HepG2 (cell line): Measurements from ENCODE around the gene HMBS. TPM values are rescaled to one million over a fixed set of nuclear protein-coding genes. Genes with fewer than 3 reads are reported as not detected.

Experiments used
- HDAC2 ChIP-seq: sonication (generic); formaldehyde crosslinking; IDR thresholded peaks from 2 replicates; pipeline ENCODE4 v1.4.0; 2020; ENCODE audit warnings: missing genetic modification reagents
- MXI1 ChIP-seq: IDR thresholded peaks from 3 replicates; pipeline ENCODE4 v1.6.1; 2012; ENCODE audit warnings: low read depth, low read length, inconsistent platforms, borderline replicate concordance
- NFRKB ChIP-seq: fragments of 450-650 bp; IDR thresholded peaks from 2 replicates; pipeline ENCODE4 v1.6.1; 2017
- RORA ChIP-seq: sonication (generic); formaldehyde crosslinking; IDR thresholded peaks from 2 replicates; pipeline ENCODE4 v1.5.0; 2020; ENCODE audit warnings: mild to moderate bottlenecking, missing genetic modification reagents, moderate library complexity
- SRF ChIP-seq: IDR thresholded peaks from 2 replicates; pipeline ENCODE4 v1.6.1; 2011; ENCODE audit warnings: mild to moderate bottlenecking, low read depth, low read length, moderate library complexity
- SUZ12 ChIP-seq: fragments of 150-350 bp; IDR thresholded peaks from 2 replicates; pipeline ENCODE4 v1.6.1; 2014; ENCODE audit warnings: low read depth, low read length
- ZNF430 ChIP-seq: sonication (generic); formaldehyde crosslinking; IDR thresholded peaks from 2 replicates; pipeline ENCODE4 v1.9.0; 2021; ENCODE audit warnings: mild to moderate bottlenecking, missing genetic modification reagents
- ZNF563 ChIP-seq: sonication (generic); formaldehyde crosslinking; IDR thresholded peaks from 2 replicates; pipeline ENCODE4 v1.8.0; 2022; ENCODE audit warnings: mild to moderate bottlenecking, moderate library complexity, missing genetic modification reagents
- polyA plus RNA-seq, 8 experiments: library from polyadenylated mRNA; depleted of rRNA in 3 of 8; stranded (reverse) in 7 of 8; unstranded in 1 of 8; fragments of >200 nt; fragmentation: Illumina TruSeq in 4 of 8; extraction: Trizol in 4 of 8; gene quantifications; 2 replicates each; pipeline versions ENCODE4 v1.2.1 to v1.2.3, GENCODE V29; 2011 to 2016; ENCODE audit warnings: low read depth in 4 of 8, missing spikeins in 1 of 8, mixed read lengths in 1 of 8; ENCODE audit not compliant: insufficient read depth in 1 of 8
- total RNA-seq, 5 experiments: library from RNA; depleted of rRNA; stranded (reverse); fragments of >200 nt; fragmentation: Illumina TruSeq; extraction: Trizol; gene quantifications; 2 replicates each; pipeline ENCODE4 v1.2.3, GENCODE V29; 2016; ENCODE audit warnings: low read depth in 1 of 5
- TF ChIP-seq, protein P1 (sequence below): sonication (generic); formaldehyde crosslinking; IDR thresholded peaks from 2 replicates; pipeline ENCODE4 v1.5.0; 2020; ENCODE audit warnings: mild to moderate bottlenecking, missing genetic modification reagents
- TF ChIP-seq, protein P2 (sequence below): sonication (generic); formaldehyde crosslinking; IDR thresholded peaks from 2 replicates; pipeline ENCODE4 v1.4.0; 2020; ENCODE audit warnings: mild to moderate bottlenecking, missing genetic modification reagents
- TF ChIP-seq, protein P3 (sequence below): sonication (generic); formaldehyde crosslinking; IDR thresholded peaks from 2 replicates; pipeline ENCODE4 v1.5.0; 2020; ENCODE audit warnings: missing genetic modification reagents, mild to moderate bottlenecking, borderline replicate concordance
- TF ChIP-seq, protein P4 (sequence below): sonication (generic); formaldehyde crosslinking; IDR thresholded peaks from 2 replicates; pipeline ENCODE4 v1.5.0; 2020; ENCODE audit warnings: missing genetic modification reagents
- TF ChIP-seq, protein P5 (sequence below): sonication (generic); formaldehyde crosslinking; IDR thresholded peaks from 2 replicates; pipeline ENCODE4 v1.4.0; 2020; ENCODE audit warnings: mild to moderate bottlenecking, missing genetic modification reagents
- TF ChIP-seq, protein P6 (sequence below): sonication (generic); formaldehyde crosslinking; conservative IDR thresholded peaks from 2 replicates; pipeline ENCODE4 v1.4.0; 2020; ENCODE audit warnings: missing genetic modification reagents

The HMBS gene
- total and polyA plus RNA-seq, 2 of the 13 experiments (the other 11 are each of a cell fraction or from before 2014, with no cell fraction given): 9.4 to 46.9 TPM

DNA sequence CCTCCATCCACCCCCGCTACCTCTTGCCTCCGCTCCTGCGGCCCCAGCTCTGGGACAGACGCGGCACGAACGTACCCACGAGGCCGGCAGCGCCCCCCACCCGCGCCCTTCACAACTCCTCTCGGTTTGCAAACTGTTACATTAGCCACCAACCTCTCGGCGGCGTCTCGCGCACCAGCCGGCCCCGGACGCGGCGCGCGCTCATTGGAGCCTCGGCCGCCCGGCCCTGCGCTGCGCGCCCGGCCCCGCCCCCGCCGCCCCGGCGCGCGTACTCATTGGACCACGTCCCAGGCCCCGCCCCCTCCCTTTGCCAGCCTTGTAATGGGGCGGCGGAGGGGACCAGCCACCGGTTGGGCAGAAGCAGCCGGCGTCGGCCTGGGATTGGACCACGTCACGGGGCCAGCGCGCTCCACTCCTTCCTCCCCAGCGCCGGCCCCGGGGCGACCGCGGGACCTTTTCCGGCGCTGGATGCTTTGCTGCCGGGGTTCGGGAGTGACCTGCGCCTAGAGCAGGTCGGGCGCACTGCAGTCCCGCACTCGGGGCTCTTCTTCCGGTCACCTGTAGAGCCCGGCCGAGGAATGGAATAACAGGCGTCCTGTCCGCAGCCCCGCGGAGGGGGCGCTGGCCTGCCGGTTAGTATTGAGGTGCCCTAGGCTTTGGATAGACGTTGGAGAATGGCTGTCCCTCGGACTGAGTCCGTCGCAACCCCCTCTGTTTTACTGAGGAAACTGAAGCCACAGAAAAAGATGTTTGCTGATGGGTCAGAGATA, 27.5 kb upstream of the HMBS start, which contains the start of gene HYOU1 (continued):
- TF ChIP-seq, protein P1, sequence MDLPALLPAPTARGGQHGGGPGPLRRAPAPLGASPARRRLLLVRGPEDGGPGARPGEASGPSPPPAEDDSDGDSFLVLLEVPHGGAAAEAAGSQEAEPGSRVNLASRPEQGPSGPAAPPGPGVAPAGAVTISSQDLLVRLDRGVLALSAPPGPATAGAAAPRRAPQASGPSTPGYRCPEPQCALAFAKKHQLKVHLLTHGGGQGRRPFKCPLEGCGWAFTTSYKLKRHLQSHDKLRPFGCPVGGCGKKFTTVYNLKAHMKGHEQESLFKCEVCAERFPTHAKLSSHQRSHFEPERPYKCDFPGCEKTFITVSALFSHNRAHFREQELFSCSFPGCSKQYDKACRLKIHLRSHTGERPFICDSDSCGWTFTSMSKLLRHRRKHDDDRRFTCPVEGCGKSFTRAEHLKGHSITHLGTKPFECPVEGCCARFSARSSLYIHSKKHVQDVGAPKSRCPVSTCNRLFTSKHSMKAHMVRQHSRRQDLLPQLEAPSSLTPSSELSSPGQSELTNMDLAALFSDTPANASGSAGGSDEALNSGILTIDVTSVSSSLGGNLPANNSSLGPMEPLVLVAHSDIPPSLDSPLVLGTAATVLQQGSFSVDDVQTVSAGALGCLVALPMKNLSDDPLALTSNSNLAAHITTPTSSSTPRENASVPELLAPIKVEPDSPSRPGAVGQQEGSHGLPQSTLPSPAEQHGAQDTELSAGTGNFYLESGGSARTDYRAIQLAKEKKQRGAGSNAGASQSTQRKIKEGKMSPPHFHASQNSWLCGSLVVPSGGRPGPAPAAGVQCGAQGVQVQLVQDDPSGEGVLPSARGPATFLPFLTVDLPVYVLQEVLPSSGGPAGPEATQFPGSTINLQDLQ (CRISPR knock-in tag): no peak
- TF ChIP-seq SRF: no peak
- TF ChIP-seq RORA (CRISPR knock-in tag): no peak
- no peak for TF ChIP-seq NFRKB
- TF ChIP-seq, protein P2, sequence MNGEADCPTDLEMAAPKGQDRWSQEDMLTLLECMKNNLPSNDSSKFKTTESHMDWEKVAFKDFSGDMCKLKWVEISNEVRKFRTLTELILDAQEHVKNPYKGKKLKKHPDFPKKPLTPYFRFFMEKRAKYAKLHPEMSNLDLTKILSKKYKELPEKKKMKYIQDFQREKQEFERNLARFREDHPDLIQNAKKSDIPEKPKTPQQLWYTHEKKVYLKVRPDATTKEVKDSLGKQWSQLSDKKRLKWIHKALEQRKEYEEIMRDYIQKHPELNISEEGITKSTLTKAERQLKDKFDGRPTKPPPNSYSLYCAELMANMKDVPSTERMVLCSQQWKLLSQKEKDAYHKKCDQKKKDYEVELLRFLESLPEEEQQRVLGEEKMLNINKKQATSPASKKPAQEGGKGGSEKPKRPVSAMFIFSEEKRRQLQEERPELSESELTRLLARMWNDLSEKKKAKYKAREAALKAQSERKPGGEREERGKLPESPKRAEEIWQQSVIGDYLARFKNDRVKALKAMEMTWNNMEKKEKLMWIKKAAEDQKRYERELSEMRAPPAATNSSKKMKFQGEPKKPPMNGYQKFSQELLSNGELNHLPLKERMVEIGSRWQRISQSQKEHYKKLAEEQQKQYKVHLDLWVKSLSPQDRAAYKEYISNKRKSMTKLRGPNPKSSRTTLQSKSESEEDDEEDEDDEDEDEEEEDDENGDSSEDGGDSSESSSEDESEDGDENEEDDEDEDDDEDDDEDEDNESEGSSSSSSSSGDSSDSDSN (CRISPR knock-in tag): peak; percentile 73
- TF ChIP-seq MXI1: peak; percentile 86; the same call in 1 of the 3 replicates
- TF ChIP-seq, protein P3, sequence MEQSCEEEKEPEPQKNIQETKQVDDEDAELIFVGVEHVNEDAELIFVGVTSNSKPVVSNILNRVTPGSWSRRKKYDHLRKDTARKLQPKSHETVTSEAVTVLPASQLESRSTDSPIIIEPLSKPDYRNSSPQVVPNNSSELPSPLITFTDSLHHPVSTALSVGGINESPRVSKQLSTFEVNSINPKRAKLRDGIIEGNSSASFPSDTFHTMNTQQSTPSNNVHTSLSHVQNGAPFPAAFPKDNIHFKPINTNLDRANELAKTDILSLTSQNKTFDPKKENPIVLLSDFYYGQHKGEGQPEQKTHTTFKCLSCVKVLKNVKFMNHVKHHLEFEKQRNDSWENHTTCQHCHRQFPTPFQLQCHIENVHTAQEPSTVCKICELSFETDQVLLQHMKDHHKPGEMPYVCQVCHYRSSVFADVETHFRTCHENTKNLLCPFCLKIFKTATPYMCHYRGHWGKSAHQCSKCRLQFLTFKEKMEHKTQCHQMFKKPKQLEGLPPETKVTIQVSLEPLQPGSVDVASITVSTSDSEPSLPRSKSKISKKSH: no peak
- TF ChIP-seq, protein P4, sequence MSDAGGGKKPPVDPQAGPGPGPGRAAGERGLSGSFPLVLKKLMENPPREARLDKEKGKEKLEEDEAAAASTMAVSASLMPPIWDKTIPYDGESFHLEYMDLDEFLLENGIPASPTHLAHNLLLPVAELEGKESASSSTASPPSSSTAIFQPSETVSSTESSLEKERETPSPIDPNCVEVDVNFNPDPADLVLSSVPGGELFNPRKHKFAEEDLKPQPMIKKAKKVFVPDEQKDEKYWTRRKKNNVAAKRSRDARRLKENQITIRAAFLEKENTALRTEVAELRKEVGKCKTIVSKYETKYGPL (CRISPR knock-in tag): no peak
- peak; percentile 82 for TF ChIP-seq HDAC2 (CRISPR knock-in tag)
- TF ChIP-seq, protein P5, sequence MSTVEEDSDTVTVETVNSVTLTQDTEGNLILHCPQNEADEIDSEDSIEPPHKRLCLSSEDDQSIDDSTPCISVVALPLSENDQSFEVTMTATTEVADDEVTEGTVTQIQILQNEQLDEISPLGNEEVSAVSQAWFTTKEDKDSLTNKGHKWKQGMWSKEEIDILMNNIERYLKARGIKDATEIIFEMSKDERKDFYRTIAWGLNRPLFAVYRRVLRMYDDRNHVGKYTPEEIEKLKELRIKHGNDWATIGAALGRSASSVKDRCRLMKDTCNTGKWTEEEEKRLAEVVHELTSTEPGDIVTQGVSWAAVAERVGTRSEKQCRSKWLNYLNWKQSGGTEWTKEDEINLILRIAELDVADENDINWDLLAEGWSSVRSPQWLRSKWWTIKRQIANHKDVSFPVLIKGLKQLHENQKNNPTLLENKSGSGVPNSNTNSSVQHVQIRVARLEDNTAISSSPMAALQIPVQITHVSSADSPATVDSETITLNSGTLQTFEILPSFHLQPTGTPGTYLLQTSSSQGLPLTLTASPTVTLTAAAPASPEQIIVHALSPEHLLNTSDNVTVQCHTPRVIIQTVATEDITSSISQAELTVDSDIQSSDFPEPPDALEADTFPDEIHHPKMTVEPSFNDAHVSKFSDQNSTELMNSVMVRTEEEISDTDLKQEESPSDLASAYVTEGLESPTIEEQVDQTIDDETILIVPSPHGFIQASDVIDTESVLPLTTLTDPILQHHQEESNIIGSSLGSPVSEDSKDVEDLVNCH: no peak
- TF ChIP-seq ZNF563 (CRISPR knock-in tag): 0 out of 2 replicates have a peak, but pooled peaks have one; percentile 64
- TF ChIP-seq, protein P6, sequence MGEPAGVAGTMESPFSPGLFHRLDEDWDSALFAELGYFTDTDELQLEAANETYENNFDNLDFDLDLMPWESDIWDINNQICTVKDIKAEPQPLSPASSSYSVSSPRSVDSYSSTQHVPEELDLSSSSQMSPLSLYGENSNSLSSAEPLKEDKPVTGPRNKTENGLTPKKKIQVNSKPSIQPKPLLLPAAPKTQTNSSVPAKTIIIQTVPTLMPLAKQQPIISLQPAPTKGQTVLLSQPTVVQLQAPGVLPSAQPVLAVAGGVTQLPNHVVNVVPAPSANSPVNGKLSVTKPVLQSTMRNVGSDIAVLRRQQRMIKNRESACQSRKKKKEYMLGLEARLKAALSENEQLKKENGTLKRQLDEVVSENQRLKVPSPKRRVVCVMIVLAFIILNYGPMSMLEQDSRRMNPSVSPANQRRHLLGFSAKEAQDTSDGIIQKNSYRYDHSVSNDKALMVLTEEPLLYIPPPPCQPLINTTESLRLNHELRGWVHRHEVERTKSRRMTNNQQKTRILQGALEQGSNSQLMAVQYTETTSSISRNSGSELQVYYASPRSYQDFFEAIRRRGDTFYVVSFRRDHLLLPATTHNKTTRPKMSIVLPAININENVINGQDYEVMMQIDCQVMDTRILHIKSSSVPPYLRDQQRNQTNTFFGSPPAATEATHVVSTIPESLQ (CRISPR knock-in tag): no peak
- no peak for TF ChIP-seq SUZ12
- TF ChIP-seq ZNF430 (CRISPR knock-in tag): peak; percentile 52; the same call in 1 of the 2 replicates
